Measurements from ENCODE around the gene MAPT. TPM values are rescaled to one million over a fixed set of nuclear protein-coding genes. Genes with fewer than 3 reads are reported as not detected.
"Not testable (repeated sequence)": the region's sequence is repeated elsewhere in the genome, so short reads cannot be mapped to it uniquely, and the experiment has no call there.

Gene MAPT
- total RNA-seq, 2 experiments from 2014 or later: 0.34 to 0.46 TPM

- ChIA-PET CTCF (interaction anchor here (2.3 kb wide), 1 partner anchor 8 kb away, joined by 11 read pairs; no protein-coding TSS in a partner anchor), POLR2A (no interaction called here)
Measured at GRCh38 chr17:45941395-45941794, 47.0 kb downstream of the MAPT start.

GRCh38 chr17:45942284-45942683 is 47.9 kb downstream of the MAPT start:
- POLR2A ChIA-PET: no interaction called here
- CTCF ChIA-PET: no interaction called here

- CTCF ChIA-PET: no interaction called here
- POLR2A ChIA-PET: interaction anchor here (0.7 kb wide), 1 partner anchor 10 kb away, joined by 3 read pairs; no protein-coding TSS in a partner anchor
Measured at GRCh38 chr17:45946841-45947256, 52.5 kb downstream of the MAPT start.

- ChIA-PET CTCF (interaction anchor here (0.8 to 2.2 kb wide), 4 partner anchors 8 to 114 kb away, joined by 3 to 11 read pairs (median 6); no protein-coding TSS in a partner anchor), POLR2A (no interaction called here)
Measured at GRCh38 chr17:45948498-45948880, 54.1 kb downstream of the MAPT start.

- ChIA-PET CTCF (interaction anchor here (0.6 to 2.2 kb wide), 15 partner anchors 9 to 790 kb away, joined by 3 to 11 read pairs (median 3); no protein-coding TSS in a partner anchor), POLR2A (no interaction called here)
Measured at GRCh38 chr17:45948881-45949624, 54.7 kb downstream of the MAPT start.

GRCh38 chr17:45949755-45950320 is 55.5 kb downstream of the MAPT start:
- POLR2A ChIA-PET: no interaction called here
- CTCF ChIA-PET: interaction anchor here (0.6 to 2.2 kb wide), 12 partner anchors 8 to 789 kb away, joined by 3 to 11 read pairs (median 4); no protein-coding TSS in a partner anchor

- ChIA-PET CTCF (no interaction called here), POLR2A (no interaction called here)
Measured at GRCh38 chr17:45950888-45951287, 56.5 kb downstream of the MAPT start.

- POLR2A ChIA-PET: no interaction called here
- CTCF ChIA-PET: no interaction called here
Measured at GRCh38 chr17:45951403-45951802, 57.0 kb downstream of the MAPT start.

GRCh38 chr17:45951941-45952340 is 57.6 kb downstream of the MAPT start:
- CTCF ChIA-PET: no interaction called here

GRCh38 chr17:45952814-45953320 is 58.5 kb downstream of the MAPT start:
- POLR2A ChIA-PET: no interaction called here
- CTCF ChIA-PET: no interaction called here

More at GRCh38 chr17:45951941-45952340, 57.6 kb downstream of the MAPT start:
- POLR2A ChIA-PET: no interaction called here

GRCh38 chr17:45953561-45953960 is 59.2 kb downstream of the MAPT start:
- POLR2A ChIA-PET: no interaction called here
- CTCF ChIA-PET: no interaction called here

- ChIA-PET CTCF (no interaction called here), POLR2A (no interaction called here)
Measured at GRCh38 chr17:45954914-45955313, 60.6 kb downstream of the MAPT start.

- ChIA-PET CTCF (no interaction called here), POLR2A (no interaction called here)
Measured at GRCh38 chr17:45955326-45955725, 61.0 kb downstream of the MAPT start.

GRCh38 chr17:45956090-45956489 is 61.7 kb downstream of the MAPT start:
- ChIA-PET CTCF (no interaction called here), POLR2A (no interaction called here)

GRCh38 chr17:45956746-45957145 is 62.4 kb downstream of the MAPT start:
- POLR2A ChIA-PET, CTCF ChIA-PET: not testable (repeated sequence)

- CTCF ChIA-PET: interaction anchor here (0.7 kb wide), 2 partner anchors 9 to 1235 kb away, joined by 3 to 5 read pairs; no protein-coding TSS in a partner anchor
- POLR2A ChIA-PET: no interaction called here
Measured at GRCh38 chr17:45958307-45958706, 64.0 kb downstream of the MAPT start.

- ChIA-PET POLR2A (no interaction called here), CTCF (no interaction called here)
Measured at GRCh38 chr17:45958994-45959665, 64.8 kb downstream of the MAPT start.

GRCh38 chr17:45960311-45960710 is 66.0 kb downstream of the MAPT start:
- ChIA-PET POLR2A (no interaction called here), CTCF (interaction anchor here (1.2 kb wide), 1 partner anchor 31 kb away, joined by 3 read pairs; no protein-coding TSS in a partner anchor)

- ChIA-PET POLR2A (no interaction called here), CTCF (interaction anchor here (1.2 kb wide), 1 partner anchor 30 kb away, joined by 3 read pairs; no protein-coding TSS in a partner anchor)
Measured at GRCh38 chr17:45961206-45961605, 66.9 kb downstream of the MAPT start.

GRCh38 chr17:45962221-45962972 is 68.0 kb downstream of the MAPT start:
- ChIA-PET CTCF (no interaction called here), POLR2A (no interaction called here)

All from activated CD8-positive, alpha-beta memory T cell treated with anti-CD3 and anti-CD28 coated beads for 36 hours (primary cell).